Smooth muscle cell of trachea (primary cell): ENCODE measurements around the gene RASSF10. TPM values are rescaled to one million over a fixed set of nuclear protein-coding genes. Genes with fewer than 3 reads are reported as not detected.

Experiments
- total RNA-seq: library from RNA; depleted of rRNA; stranded (reverse); fragments of >200 nt; gene quantifications from 2 replicates; pipeline ENCODE4 v1.2.1, GENCODE V29; 2014

The RASSF10 gene
- not detected in 2 replicates for total RNA-seq

DNA sequence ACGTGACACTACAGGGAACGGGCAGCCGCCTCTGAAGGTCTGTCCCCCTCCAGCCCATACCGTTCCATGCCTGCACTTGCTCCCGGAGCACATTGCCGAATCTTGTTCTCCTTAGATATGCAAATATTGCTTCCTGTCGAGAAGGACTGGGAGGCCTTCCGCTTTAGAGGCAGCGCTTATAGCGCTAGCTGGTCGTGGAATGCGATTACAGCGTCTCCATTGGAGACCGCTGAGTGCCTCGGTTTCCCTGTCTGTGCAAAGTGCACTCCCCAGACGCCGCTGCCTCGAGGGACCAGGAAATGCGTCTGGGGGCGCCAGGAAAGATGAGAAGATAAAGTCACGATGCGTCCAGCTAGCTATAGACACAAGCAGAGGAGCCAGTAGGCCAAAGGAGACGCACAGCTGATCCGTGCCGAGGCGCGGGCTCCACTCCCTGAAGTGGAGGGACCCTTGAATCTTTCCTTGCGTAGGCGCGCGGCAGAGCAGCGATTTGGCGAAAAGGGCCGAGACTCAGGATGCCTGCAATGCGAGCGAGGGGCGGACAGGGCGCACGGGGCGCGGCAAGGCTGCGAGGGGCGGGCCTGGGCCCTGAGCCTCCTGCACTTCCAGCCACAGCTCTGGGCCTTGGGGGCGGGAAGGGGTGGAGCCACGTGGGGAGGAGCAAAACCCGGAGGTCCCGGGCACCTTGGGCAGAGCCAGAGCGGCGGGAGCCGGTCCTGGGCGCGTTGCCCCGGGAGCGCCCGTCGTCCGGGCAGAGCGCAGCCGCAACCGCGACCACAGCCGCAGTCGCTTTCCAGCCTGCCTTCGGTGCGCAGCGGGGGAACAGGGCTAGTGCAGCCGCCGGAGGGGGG is at the start of gene RASSF10:
Gene RASSF10 (plus strand): TSS at position 692 of the 851 bp plus-strand sequence. CDS start 261 bp downstream, outside the sequence.

